GM21360 (cell line): ENCODE measurements around the gene NTN4.
"Not testable (repeated sequence)": the region's sequence is repeated elsewhere in the genome, so short reads cannot be mapped to it uniquely, and the experiment has no call there.

Experiments
- ATAC-seq: cut with Tn5 transposase; IDR thresholded peaks from one replicate; pipeline ENCODE4 v1.9.1; 2021; ENCODE audit warnings: mild to moderate bottlenecking, moderate library complexity; ENCODE audit not compliant: unreplicated experiment

NTN4 gene

DNA sequence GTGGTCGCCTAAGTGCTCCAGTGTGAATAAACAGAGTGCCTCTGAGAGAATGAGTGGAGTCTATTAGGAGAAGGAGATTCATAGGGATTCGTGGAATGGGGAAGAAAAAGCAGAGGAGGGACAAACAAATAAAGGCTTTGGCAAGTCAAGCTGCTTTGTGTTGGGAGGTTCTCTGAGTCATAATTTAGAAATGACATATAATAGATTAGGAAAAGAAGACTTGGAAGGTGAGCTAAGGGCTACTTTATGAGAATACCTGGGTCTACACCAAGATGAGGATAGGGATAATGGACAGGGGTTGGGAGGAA is 6.4 kb upstream of the NTN4 start:
- no peak for ATAC-seq

DNA sequence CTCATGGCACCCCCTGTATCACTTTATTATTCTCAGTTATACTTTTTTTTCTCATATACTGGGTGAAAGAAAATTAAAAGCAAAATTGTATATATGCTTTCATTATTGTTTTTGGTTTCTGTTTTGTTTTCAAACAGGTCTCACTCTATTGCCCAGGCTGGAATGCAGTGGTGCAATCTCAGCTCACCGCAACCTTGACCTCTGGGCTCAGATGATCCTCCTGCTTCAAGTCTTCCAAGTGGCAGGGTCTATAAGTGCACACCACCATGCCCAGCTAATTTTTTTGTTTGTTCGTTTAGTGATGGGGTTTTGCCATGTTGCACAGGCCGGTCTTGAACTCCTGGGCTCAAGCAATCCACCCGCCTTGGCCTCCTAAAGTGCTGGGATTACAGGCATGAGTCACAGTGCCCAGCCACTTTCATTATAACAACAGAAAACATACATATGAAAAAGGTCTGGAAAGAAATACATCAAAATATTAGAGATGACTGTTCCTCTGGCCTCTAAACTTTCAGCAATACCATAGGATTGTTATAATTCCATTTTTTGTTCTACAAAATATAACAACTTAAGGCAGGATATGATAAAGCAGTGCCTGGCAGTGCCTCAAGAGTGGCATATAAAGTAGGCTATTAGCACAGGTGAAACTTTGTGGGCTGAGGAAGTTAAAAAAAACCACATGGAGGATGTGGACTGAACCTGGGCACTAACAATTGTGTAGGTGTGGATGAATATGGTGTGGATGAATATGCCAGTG is 5.8 kb upstream of the NTN4 start:
- no peak for ATAC-seq

DNA sequence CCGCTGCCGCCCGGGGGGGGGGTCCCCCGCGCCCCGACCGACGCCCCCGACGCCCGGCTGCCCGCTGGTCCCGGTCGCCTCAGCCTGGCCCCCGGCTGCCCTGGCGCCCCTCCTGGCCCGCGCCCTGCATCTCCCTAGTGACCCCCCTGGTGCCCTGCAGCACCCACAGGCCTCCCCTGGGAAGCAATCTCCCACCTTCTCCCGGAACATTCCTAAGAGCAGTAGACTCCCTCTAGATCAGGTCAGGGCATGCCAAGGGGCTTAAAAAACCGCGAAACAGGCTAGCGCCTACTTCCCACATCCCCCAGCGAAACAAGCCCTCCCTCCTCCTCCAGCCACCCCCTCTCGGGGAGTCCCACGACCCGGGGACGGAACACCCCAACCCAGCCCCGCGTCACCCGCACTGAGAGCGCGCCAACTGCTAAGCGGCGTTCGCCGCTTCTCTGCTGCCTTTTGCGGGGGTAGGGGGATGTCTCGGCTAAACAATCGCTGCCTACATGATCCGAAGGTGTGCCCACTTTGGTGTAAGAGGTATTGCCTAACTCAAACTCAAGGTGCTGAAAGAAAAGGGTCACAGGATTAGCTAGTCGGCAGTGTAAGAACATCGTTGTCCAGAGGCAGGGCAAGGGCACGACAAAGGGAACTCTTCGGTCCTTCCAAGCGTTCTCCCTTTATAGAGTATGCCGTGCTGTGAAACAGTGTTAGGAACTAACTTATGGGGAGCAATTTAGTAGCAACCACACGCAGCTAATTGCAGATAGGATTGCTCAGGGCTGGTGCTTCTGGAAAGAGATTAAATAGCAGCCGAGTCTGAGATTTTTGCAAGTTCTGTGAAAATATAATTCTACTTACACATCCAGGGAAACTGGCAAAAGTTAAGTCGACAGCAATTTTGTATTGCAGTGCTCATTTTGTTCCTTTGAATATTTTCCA is 619 bp upstream of the NTN4 start:
- ATAC-seq, result no peak

DNA sequence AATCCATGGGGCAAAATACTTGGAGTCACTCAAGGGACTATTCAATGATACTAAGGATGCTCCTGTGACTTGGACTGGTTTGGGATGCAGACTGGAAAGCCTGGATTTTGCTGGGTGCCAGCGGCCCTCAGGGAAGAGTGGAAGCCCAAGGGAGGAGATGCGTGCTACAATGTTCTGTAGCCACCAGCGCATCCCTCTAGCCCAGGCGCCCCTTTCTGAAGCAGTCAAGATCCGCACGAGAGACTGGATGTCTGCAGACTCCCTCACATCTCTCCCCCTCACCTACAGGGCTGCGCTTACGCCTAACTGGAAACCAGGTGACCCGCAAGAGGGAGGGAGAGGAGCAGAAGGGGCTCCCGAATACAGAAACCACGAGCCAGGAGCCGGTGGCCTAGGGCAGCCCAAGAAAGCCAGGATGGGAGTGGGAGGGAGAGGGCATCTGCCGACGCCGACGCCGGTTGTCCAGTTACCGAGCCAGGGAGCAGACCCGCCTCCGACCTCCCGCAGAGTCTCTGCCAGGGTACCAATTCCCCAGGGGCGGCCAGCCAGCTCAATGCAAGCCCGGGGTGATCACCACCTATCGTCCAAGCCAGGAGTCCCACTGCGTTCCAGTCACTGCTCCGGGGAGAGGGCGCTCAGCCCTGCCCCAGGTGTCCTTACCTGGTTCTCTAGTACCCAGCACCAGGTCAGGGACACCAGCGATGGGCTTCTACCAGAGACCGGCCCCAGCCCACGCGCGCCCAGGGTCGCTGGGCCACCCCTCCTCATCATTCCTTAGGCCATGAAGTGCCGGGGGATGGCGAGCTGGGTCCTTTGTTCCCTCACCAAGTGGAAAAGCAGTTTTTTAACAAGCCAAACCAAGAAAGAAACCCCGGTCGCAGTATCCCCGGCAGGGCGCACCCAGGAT is 1.2 kb downstream of the NTN4 start:
- ATAC-seq, result no peak

- no peak for ATAC-seq
These were observed 1.9 kb downstream of the NTN4 start for GRCh38 chr12:95788637-95789036.

DNA sequence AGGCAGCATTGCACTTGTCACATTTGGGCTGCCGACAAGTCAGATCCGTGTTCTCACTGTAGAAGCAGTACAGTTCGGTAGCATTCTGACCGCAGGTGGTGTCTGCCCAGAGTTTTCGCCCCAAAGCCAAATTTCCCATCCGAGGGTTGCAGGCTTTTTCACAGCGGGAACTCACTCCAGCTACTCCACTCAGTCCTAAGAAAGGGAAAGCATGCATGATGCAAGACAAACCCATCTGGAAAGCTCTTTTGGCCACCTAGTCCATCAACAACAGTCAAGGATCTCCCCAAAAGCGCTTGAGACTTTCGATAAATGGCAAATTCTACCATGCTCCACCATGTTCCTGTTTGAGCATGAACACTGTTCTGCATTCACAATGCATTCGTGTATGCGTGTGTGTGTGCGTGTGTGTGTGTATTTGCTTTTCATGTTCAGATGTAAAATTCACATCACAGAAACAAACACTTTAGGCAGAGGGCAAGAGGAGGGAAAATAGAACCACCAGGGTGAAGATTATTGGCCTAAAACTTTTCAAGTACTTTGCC is 3.2 kb downstream of the NTN4 start:
- no peak for ATAC-seq

GRCh38 chr12:95784915-95785314 is 5.6 kb downstream of the NTN4 start:
- no peak for ATAC-seq

- ATAC-seq, result no peak
These were observed 6.3 kb downstream of the NTN4 start for GRCh38 chr12:95784286-95784685.

DNA sequence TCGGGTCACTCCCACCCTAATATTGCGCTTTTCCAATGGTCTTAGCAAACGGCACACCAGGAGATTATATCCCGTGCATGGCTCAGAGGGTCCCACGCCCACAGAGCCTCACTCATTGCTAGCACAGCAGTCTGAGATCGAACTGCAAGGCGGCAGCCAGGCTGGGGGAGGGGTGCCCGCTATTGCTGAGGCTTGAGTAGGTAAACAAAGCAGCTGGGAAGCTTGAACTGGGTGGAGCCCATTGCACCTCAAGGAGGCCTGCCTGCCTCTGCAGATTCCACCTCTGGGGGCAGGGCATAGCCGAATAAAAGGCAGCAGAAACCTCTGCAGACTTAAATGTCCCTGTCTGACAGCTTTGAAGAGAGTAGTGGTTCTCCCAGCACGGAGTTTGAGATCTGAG is 15.1 kb downstream of the NTN4 start:
- not testable (repeated sequence) for ATAC-seq

DNA sequence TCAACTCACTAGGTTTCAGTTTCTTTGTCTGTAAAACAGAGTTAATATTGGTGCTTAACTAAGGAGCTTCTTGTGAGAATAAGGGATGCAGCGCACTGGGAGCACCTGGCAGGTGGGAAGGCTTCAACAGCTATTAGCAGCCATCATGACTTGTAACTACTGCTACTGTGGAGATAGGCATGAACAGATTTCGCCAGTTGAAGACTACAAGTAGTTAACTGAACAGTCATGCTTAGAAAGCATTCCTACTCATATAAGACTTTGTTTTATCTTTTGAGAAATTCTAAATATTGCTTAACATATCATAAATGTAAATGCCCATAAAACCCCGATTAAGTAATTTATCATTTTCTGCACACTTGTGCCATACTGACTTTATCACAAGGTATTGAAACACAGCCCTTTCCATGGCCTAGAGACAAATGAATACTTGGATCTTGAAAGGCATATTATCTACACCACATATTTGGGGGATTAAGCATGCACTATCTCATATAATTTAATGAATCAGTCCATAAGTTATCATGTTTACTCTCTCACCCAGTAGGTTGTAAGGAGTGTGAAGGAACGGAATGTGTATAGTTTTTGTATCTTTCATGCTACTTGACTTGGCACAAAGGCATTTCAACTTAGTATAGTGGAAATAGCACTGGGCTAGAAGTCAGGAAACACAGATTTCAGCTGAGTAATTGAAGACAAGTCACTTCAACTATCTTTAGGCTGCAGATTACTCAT is 16.1 kb downstream of the NTN4 start:
- no peak for ATAC-seq

DNA sequence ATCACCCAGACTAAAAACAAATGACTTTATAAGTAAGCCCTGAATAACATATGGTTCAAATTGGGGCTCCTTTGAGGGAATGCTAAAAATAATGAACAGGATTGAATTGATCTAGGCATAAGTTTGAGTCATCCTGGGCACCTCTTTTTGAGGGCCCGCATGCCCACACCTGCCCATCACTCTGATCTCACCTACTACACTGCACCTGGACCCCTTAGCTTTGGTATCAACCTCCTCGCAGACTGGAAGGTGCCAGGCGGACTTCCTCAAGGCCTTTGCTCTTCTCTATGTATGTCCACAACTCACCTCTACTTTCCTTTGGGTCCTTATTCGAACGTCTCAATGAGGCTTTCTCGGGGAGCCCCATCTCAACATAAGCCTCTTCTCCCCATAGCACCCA is 17.2 kb downstream of the NTN4 start:
- no peak for ATAC-seq

- no peak for ATAC-seq
These were observed 22.9 kb downstream of the NTN4 start for GRCh38 chr12:95767703-95768102.

DNA sequence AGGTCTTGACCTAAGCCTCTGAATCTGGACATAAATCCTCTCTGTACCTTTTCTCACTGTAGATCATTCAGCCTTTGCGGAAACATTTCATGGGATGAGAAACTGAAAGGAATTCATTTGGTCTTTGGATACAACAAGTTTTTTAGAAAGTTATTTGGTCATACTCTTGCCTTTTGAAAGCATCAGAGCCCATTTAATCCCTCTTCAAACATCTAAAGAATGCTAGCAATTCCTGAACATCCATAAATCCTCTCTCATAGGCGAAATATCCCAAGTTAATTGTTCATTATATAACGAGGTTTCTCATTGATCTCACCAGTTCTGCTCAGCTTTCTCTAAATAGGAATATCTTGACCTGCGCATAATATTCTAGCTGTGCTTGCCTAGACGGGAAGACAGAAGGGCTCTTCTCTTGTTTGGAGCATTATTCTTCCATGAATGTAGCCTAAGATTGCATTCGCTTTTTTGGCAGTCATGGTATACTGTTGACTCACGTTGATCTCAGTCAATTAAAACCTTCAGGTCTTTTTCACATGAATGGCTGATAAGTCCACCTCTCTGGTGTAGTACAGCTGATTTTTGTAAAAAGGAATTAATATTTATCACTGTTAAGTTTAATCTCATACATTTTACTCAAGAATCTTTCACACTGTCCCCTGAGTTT is 24.1 kb downstream of the NTN4 start:
- ATAC-seq, result no peak

DNA sequence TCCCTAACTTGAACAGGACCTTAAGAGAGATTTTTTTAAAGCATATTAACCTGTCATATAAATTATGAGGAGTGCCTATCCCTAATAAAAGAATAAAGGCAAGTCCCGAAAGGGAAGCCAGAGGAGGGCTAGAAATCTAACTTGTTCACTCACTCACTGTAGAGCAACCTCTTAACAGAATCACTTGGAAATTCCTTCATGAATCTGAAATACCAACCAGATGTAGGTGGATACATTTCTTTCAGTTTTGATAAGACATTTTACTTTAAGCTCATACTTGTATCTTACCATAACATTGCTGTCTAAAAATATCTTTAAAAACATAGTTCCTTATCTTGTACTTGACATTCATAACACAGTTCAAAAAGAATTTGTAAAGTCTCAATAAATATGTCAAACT is 25.7 kb downstream of the NTN4 start:
- no peak for ATAC-seq

DNA sequence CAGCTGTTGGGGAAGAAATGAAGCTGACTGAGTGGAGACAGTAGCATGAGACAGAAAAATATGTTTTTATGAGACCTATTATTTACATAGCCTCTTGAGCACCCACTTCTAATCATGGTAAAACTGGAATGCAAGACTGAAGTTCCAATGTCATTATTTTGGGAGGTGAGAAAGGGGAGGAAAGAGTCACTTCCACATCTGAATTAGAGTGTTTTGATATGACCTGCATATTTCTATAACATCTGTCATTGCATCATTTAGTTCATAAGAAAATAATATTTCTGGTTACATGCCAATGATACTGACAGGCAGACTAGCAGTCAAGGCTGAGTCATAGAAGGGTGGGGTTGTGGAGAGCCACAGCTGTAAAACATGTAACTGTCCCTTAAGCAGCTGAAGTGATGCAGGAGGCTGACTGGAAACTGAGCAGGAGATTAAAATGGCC is 26.7 kb downstream of the NTN4 start:
- no peak for ATAC-seq

- no peak for ATAC-seq
These were observed 28.3 kb downstream of the NTN4 start for GRCh38 chr12:95762123-95762785.

DNA sequence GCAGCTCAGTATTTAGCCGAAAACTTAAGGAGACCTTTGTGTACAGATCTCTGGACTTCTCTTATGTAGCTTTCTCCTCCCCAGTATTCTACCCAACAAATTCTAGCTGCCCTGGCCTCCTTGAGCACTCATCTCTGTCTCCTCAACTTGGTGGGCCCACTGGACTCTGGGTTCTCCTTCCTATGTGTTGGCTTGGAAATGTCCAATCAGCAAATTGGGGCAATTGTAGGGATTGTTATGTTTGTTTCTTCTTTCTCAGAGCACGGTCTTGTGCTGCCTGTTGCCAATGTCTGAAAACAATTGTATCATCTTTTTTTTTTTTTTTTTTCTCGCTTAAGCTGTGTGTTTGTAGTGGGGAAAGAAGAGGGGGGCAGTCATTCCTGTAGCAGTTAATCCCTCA is 30.2 kb downstream of the NTN4 start:
- ATAC-seq, result no peak

- no peak for ATAC-seq
These were observed 30.8 kb downstream of the NTN4 start for GRCh38 chr12:95759718-95760117.

DNA sequence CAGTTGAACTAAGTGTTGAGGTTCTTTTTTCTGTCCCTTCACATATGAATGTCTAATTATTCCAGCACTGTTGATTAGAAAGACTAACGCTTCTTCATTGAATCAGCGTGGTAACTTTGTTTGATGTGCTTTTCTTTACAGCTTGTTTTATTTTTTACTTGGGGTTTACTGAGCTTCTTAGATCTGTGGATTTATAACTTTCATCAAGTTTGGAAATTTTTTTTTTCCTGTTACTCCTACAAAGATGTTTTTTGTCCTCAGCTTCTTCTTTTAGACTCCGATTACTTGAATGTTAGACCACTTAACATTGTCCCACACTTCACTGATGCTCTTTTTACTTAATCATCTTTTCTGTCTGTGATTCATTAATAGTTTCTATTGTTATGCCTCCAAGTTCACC is 31.5 kb downstream of the NTN4 start:
- ATAC-seq, result no peak
